Fibroblast of lung (primary cell): ENCODE results near the gene TRIM68. TPM values are rescaled to one million over a fixed set of nuclear protein-coding genes. Genes with fewer than 3 reads are reported as not detected.

ENCODE experiments used
- DNase-seq, 2 donors: peaks; one replicate each; pipeline versions ENCODE4 v3.0.0 to v3.0.0-alpha.2; 2010; ENCODE audit warnings: low read depth in 2 of 2
- H2AFZ ChIP-seq: 2 replicates; pipeline ENCODE4 v1.5.1; 2012; ENCODE audit warnings: low read length, control low read depth, inconsistent platforms
- H3K27ac ChIP-seq: 2 replicates; pipeline ENCODE4 v1.5.1; 2011; ENCODE audit warnings: low read length, control low read depth; ENCODE audit not compliant: insufficient read depth
- H3K27me3 ChIP-seq: 2 replicates; pipeline ENCODE4 v1.5.1; 2011; ENCODE audit warnings: mild to moderate bottlenecking, low read length; ENCODE audit not compliant: control insufficient read depth, insufficient read depth
- H3K36me3 ChIP-seq: 2 replicates; pipeline ENCODE4 v1.5.1; 2011; ENCODE audit warnings: low read length; ENCODE audit not compliant: control insufficient read depth, insufficient read depth
- H3K4me1 ChIP-seq: 2 replicates; pipeline ENCODE4 v1.5.1; 2011; ENCODE audit warnings: low read length; ENCODE audit not compliant: control insufficient read depth, insufficient read depth; ENCODE audit errors: extremely low read depth
- H3K4me2 ChIP-seq: 2 replicates; pipeline ENCODE4 v1.5.1; 2011; ENCODE audit warnings: low read length, control low read depth; ENCODE audit not compliant: insufficient read depth; ENCODE audit errors: extremely low read depth
- H3K4me3 ChIP-seq, 4 experiments: fragments of 200-600 bp in 1 of 4; sonication (generic) in 1 of 4; replicated peaks in 1 of 4; 2 replicates each; pipeline ENCODE4 v1.5.1; 2011 to 2016; ENCODE audit warnings: low read length in 4 of 4, low read depth in 3 of 4, mild to moderate bottlenecking in 3 of 4, control low read depth in 2 of 4, inconsistent platforms in 1 of 4, mixed read lengths in 1 of 4; ENCODE audit not compliant: insufficient read depth in 1 of 4; ENCODE audit errors: control extremely low read depth in 1 of 4
- H3K79me2 ChIP-seq: 2 replicates; pipeline ENCODE4 v1.5.1; 2012; ENCODE audit warnings: mild to moderate bottlenecking, low read length, inconsistent platforms; ENCODE audit not compliant: control insufficient read depth, insufficient read depth
- H3K9ac ChIP-seq: 2 replicates; pipeline ENCODE4 v1.5.1; 2011; ENCODE audit warnings: mild to moderate bottlenecking, low read length, control low read depth; ENCODE audit not compliant: insufficient read depth
- H3K9me3 ChIP-seq: 2 replicates; pipeline ENCODE4 v1.5.1; 2012; ENCODE audit warnings: low read depth, low read length; ENCODE audit not compliant: control insufficient read depth, insufficient read depth
- H4K20me1 ChIP-seq: 2 replicates; pipeline ENCODE4 v1.5.1; 2011; ENCODE audit warnings: low read length; ENCODE audit not compliant: control insufficient read depth, insufficient read depth; ENCODE audit errors: extremely low read depth
- EZH2 ChIP-seq: IDR thresholded peaks from 2 replicates; pipeline ENCODE4 v1.5.1; 2012; ENCODE audit warnings: low read length, control low read depth, mild to moderate bottlenecking; ENCODE audit errors: missing control alignments
- polyA minus RNA-seq: library from RNA; depleted of rRNA, polyadenylated mRNA; stranded (reverse); fragments of >200 nt; gene quantifications from 2 replicates; pipeline ENCODE4 v1.2.3, GENCODE V29; 2011; ENCODE audit warnings: low replicate concordance
- polyA plus RNA-seq, 2 donors: library from polyadenylated mRNA; depleted of rRNA in 1 of 2; stranded (reverse) in 1 of 2; unstranded in 1 of 2; fragments of >200 nt; gene quantifications; 2 replicates each; pipeline ENCODE4 v1.2.1, GENCODE V29; 2011 to 2012; ENCODE audit warnings: missing spikeins in 1 of 2
- total RNA-seq: library from RNA; depleted of rRNA; stranded (reverse); fragments of >200 nt; gene quantifications from 2 replicates; pipeline ENCODE4 v1.2.1, GENCODE V29; 2014
- TF ChIP-seq, protein P1 (sequence below), 2 donors: IDR thresholded peaks in 1 of 2; conservative IDR thresholded peaks in 1 of 2; 1 replicate in 1 of 2; 2 replicates in 1 of 2; pipeline ENCODE4 v1.5.1; 2011 to 2012; ENCODE audit warnings: low read length in 2 of 2, control low read depth in 1 of 2, inconsistent platforms in 1 of 2, low read depth in 1 of 2, mild to moderate bottlenecking in 1 of 2

The TRIM68 gene, protein sequence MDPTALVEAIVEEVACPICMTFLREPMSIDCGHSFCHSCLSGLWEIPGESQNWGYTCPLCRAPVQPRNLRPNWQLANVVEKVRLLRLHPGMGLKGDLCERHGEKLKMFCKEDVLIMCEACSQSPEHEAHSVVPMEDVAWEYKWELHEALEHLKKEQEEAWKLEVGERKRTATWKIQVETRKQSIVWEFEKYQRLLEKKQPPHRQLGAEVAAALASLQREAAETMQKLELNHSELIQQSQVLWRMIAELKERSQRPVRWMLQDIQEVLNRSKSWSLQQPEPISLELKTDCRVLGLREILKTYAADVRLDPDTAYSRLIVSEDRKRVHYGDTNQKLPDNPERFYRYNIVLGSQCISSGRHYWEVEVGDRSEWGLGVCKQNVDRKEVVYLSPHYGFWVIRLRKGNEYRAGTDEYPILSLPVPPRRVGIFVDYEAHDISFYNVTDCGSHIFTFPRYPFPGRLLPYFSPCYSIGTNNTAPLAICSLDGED
- 11.1 and 12.1 TPM in 2 replicates for total RNA-seq
- 6.5 and 6.6 TPM in 2 replicates for polyA plus RNA-seq
- 5.8 and 6.2 TPM in 2 replicates for polyA plus RNA-seq (2012)
- 7.8 and 8.4 TPM in 2 replicates for polyA minus RNA-seq

DNA sequence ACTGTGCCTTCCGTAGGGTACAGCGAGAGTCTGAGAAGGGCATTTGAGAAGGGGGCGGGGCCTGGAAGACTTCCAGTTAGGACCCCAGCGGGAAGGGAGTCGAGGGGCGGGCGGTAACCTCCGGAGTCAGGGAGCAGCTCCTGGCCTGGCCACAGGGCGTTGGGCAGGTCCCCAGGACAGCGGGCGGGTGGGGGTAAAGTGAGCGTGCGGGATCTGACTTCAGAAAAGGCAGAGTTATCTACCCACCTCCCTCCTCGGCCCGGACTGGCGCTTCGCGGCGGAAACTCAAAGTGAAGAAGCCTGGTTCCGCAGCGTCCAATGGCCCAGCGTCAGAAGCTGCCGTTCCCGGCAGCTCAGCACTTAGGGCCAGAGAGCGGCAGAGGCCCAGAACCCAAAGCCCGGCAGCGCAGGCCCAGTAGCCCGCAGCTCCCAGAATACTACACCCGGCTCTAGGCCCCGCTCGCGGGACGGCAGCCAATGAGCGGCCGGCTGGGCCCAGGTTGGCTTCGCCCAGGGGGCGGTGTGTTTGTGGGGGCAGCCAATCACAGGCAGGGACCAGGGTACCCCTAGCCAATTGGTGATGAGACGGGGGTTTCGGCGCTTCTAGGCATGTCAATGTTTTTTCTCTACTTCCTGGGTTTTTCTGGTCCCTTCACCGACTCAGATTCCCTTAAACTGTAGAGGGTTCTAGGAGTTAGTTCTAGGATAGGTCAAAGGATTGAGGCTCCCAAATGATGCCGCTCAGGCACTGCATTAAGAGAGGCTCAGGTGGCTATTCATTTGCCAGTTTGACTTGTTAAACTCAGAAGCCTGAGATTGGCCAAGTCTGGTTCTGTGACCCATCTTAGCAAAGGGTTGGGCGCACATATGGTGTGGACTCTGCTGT, at the start of gene TRIM68:
TRIM68 (minus strand) TSS at position 451 of the 886 bp plus-strand sequence. CDS start 2,727 bp downstream, outside the sequence.
- Histone ChIP-seq H3K27me3 (no peaks in the 10 kb centered on the region), H3K36me3 (peaks cover 2% of the 10 kb centered on the region), H3K27ac (peak within 1 kb of the TSS; percentile 73), H3K79me2 (peaks cover 3% of the 10 kb centered on the region), H4K20me1 (no peaks in the 10 kb centered on the region), H3K4me3 (peak within 1 kb of the TSS; percentile 45 to 88 (median 63)), H3K4me1 (peaks cover 5% of the 10 kb centered on the region), H2AFZ (peak within 1 kb of the TSS; percentile 97), H3K4me2 (peak within 1 kb of the TSS; percentile 80), H3K9ac (peak within 1 kb of the TSS; percentile 82), H3K9me3 (no peaks in the 10 kb centered on the region)
- TF ChIP-seq, protein P1, sequence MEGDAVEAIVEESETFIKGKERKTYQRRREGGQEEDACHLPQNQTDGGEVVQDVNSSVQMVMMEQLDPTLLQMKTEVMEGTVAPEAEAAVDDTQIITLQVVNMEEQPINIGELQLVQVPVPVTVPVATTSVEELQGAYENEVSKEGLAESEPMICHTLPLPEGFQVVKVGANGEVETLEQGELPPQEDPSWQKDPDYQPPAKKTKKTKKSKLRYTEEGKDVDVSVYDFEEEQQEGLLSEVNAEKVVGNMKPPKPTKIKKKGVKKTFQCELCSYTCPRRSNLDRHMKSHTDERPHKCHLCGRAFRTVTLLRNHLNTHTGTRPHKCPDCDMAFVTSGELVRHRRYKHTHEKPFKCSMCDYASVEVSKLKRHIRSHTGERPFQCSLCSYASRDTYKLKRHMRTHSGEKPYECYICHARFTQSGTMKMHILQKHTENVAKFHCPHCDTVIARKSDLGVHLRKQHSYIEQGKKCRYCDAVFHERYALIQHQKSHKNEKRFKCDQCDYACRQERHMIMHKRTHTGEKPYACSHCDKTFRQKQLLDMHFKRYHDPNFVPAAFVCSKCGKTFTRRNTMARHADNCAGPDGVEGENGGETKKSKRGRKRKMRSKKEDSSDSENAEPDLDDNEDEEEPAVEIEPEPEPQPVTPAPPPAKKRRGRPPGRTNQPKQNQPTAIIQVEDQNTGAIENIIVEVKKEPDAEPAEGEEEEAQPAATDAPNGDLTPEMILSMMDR (conservative IDR thresholded peaks at IDR 0.05 in 1 of 2, IDR thresholded peaks at IDR 0.05 in 1 of 2; ENCODE audit: low read depth in 1 of 2, low read length in 2 of 2) = peak in 1 of 2 donors; percentile 0
- TF ChIP-seq EZH2 = no peak
- peak; percentile 95 to 96 for DNase-seq

DNA sequence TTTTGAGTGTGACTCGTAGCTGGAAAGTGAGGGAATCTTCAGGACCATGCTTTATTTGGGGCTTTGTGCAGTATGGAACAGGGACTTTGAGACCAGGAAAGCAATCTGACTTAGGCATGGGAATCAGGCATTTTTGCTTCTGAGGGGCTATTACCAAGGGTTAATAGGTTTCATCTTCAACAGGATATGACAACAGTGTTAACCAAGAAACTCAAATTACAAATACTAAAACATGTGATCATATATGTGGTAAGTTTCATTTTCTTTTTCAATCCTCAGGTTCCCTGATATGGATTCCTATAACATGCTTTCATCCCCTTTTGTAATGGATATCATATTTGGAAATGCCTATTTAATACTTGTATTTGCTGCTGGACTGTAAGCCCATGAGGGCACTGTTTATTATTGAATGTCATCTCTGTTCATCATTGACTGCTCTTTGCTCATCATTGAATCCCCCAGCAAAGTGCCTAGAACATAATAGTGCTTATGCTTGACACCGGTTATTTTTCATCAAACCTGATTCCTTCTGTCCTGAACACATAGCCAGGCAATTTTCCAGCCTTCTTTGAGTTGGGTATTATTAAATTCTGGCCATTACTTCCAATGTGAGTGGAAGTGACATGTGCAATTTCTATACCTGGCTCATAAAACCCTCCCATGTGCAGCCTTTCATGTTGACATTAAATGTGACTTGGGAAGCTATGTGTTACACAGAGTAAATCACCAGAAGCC, 46.8 kb upstream of the TRIM68 start:
- Histone ChIP-seq H3K9me3 (no peaks in the 10 kb centered on the region), H3K27ac (no peak overlapping the region), H3K9ac (no peak overlapping the region), H2AFZ (no peak overlapping the region), H3K79me2 (no peaks in the 10 kb centered on the region), H3K36me3 (no peaks in the 10 kb centered on the region), H3K4me3 (no peak overlapping the region), H3K4me1 (no peaks in the 10 kb centered on the region), H4K20me1 (no peaks in the 10 kb centered on the region), H3K4me2 (no peak overlapping the region), H3K27me3 (no peaks in the 10 kb centered on the region)
- no peak for TF ChIP-seq EZH2
- TF ChIP-seq, protein P1 (conservative IDR thresholded peaks at IDR 0.05 in 1 of 2, IDR thresholded peaks at IDR 0.05 in 1 of 2; ENCODE audit: low read depth in 1 of 2, low read length in 2 of 2) = no peak
- DNase-seq = no peak
